Breast epithelium (tissue), 4 donors: ENCODE measurements around the gene EML2. TPM values are rescaled to one million over a fixed set of nuclear protein-coding genes. Genes with fewer than 3 reads are reported as not detected.

Source experiments
- DNase-seq, 2 donors: peaks; one replicate each; pipeline ENCODE4 v3.0.0-alpha.2; 2019; ENCODE audit warnings: low spot score in 2 of 2
- H3K27ac ChIP-seq, 2 donors: fragments of 200-600 bp; sonication (generic) in 1 of 2; one replicate each; pipeline ENCODE4 v1.5.1; 2016 to 2019; ENCODE audit warnings: mild to moderate bottlenecking in 1 of 2
- H3K27me3 ChIP-seq, 2 donors: fragments of 200-600 bp; sonication (generic) in 1 of 2; one replicate each; pipeline versions ENCODE4 v1.5.1 to v1.6.0; 2017 to 2019; ENCODE audit warnings: control low read depth in 1 of 2, mild to moderate bottlenecking in 1 of 2
- H3K36me3 ChIP-seq: fragments of 200-600 bp; one replicate; pipeline ENCODE4 v1.5.1; 2019
- H3K4me1 ChIP-seq, 2 donors: fragments of 200-600 bp; sonication (generic); one replicate each; pipeline ENCODE4 v1.5.1; 2016 to 2019; ENCODE audit warnings: control low read depth in 1 of 2
- H3K4me3 ChIP-seq, 3 donors: fragments of 200-600 bp; sonication (generic); 1 replicate in 2 of 3; 2 replicates in 1 of 3; pipeline ENCODE4 v1.5.1; 2016 to 2019; ENCODE audit warnings: mild to moderate bottlenecking in 3 of 3, moderate library complexity in 2 of 3
- H3K9me3 ChIP-seq, 2 donors: fragments of 200-600 bp; sonication (generic) in 1 of 2; one replicate each; pipeline ENCODE4 v1.5.1; 2016 to 2019; ENCODE audit warnings: control low read depth in 1 of 2
- POLR2A ChIP-seq: fragments of 450-650 bp; IDR thresholded peaks from one replicate; pipeline ENCODE4 v1.6.1; 2016; ENCODE audit warnings: antibody characterized with exemption, mild to moderate bottlenecking, moderate library complexity
- POLR2AphosphoS5 ChIP-seq, 3 donors: sonication (generic); formaldehyde crosslinking; IDR thresholded peaks; one replicate each; pipeline ENCODE4 v1.6.1; 2017; ENCODE audit warnings: antibody characterized with exemption in 3 of 3
- intact Hi-C: fragments of 100-400 bp; cut with DNase I; formaldehyde crosslinking; loops from one replicate; pipeline ENCODE4 v1.15.1; 2023; ENCODE audit warnings: low total_unique reads
- total RNA-seq, 3 donors: library from RNA; depleted of rRNA; stranded (reverse); fragments of >200 nt; gene quantifications; one replicate each; pipeline ENCODE4 v1.1.0, GENCODE V29; 2016
- TF ChIP-seq, protein P1 (sequence below), 3 donors: fragments of 450-650 bp; IDR thresholded peaks; one replicate each; pipeline ENCODE4 v1.5.1; 2016 to 2017; ENCODE audit warnings: antibody characterized with exemption in 3 of 3, mild to moderate bottlenecking in 3 of 3, moderate library complexity in 3 of 3

Gene EML2
- total RNA-seq, 3 donors from 2014 or later: 27.7 to 42.0 (median 32.4) TPM

DNA sequence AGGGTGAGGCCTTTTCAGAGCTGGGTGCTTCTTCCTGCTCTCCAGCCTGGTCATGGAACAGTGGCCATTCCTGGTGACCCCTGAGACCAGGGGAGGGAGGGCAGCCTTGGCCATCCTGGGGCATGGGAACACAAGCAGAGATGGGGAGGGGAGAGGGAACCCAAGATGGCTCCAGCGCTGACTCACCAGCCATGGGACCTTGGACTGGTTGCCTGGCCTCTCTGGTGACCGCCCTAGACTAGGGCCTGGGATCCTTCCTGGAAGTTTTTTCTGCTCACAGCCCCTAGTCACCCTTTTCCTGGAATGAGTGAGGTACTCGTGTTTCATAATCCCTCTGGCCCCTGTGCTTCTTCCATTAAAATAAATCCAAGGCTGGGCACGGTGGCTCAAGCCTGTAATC, 51.3 kb downstream of the EML2 start:
- H3K4me3 ChIP-seq: no peak overlapping the region
- peak overlapping the region in 1 of 2 donors; percentile 66 for H3K27ac ChIP-seq
- intact Hi-C loops: loop anchor here (1.0 kb wide), 1 partner anchor 80 kb away; no protein-coding TSS in a partner anchor
- no peaks in the 10 kb centered on the region for H3K9me3 ChIP-seq
- no peaks in the 10 kb centered on the region for H3K36me3 ChIP-seq
- H3K27me3 ChIP-seq: peaks cover 0 to 22% of the 10 kb centered on the region in 2 donors
- no peak for TF ChIP-seq POLR2A
- TF ChIP-seq POLR2AphosphoS5 (IDR thresholded peaks at IDR 0.05): peak in 1 of 3 donors; percentile 21
- TF ChIP-seq, protein P1, sequence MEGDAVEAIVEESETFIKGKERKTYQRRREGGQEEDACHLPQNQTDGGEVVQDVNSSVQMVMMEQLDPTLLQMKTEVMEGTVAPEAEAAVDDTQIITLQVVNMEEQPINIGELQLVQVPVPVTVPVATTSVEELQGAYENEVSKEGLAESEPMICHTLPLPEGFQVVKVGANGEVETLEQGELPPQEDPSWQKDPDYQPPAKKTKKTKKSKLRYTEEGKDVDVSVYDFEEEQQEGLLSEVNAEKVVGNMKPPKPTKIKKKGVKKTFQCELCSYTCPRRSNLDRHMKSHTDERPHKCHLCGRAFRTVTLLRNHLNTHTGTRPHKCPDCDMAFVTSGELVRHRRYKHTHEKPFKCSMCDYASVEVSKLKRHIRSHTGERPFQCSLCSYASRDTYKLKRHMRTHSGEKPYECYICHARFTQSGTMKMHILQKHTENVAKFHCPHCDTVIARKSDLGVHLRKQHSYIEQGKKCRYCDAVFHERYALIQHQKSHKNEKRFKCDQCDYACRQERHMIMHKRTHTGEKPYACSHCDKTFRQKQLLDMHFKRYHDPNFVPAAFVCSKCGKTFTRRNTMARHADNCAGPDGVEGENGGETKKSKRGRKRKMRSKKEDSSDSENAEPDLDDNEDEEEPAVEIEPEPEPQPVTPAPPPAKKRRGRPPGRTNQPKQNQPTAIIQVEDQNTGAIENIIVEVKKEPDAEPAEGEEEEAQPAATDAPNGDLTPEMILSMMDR (IDR thresholded peaks at IDR 0.05): no peak
- no peaks in the 10 kb centered on the region for H3K4me1 ChIP-seq
- no peak for DNase-seq

DNA sequence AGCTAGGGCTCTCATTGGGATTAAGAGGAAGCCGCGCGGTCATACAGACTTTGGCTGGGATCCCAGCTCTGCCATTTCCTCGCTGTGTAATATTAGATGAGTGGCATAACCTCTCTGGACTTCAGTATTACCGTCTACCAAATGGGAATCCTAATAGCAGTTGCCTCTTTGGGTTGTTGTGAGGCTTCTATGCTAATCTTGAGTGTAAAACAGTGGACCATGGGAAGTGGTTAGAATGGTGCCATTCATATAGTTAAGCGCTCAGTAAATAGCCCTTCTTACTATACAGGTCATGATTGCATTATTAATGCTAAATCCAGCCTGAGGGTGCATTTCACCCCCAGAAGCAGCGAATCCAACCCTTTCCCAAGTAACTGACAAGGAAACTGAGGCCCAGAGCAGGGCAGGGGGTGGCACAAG, 54.0 kb downstream of the EML2 start:
- TF ChIP-seq, protein P1 (IDR thresholded peaks at IDR 0.05): no peak
- TF ChIP-seq POLR2A (no peak), POLR2AphosphoS5 (IDR thresholded peaks at IDR 0.05) (no peak)
- intact Hi-C loops: no loop called here
- no peaks in the 10 kb centered on the region for H3K9me3 ChIP-seq
- DNase-seq: no peak
- H3K4me1 ChIP-seq: no peaks in the 10 kb centered on the region
- H3K36me3 ChIP-seq: no peaks in the 10 kb centered on the region
- H3K27me3 ChIP-seq: no peaks in the 10 kb centered on the region
- peak overlapping the region; percentile 96 to 100 for H3K27ac ChIP-seq
- peak overlapping the region; percentile 66 to 92 (median 73) for H3K4me3 ChIP-seq

DNA sequence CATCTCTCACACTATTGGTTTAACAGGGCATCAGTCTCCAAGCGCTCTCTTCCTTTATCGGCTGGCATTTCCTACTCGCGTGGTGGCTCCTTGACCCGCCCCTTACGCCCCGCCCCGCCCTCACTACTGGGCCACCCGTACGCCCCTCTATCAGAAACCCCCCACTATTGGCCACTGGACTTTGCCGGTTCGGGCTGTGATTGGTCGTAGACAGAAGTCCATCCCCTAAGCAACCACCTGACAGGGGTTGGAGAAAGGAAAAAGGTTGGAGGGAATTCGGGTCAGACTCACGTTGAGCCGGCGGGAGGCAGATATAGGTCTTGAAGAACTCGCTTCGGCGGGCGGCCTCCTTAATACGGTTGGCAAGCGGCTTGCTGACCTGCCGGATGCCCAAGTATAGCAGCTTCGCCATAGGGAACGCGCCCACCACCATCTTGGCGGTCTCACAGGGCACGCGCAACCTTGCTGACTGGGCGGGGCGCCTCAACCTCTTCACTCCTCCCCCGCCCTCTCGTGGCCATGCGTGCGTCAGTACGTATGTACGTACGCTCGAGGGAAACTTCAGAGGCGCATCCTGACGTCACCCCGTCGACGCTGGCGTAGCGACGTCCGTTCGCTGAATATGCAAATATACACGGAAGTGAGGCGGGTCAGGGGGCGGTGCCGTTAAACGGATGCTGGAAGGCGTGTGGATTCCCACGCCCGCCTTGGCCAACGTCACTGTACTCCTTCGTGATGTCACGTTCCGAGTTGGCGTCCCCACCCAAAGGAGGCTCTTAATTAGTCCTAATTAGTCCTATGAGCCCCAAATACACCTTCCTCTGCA, 54.7 kb downstream of the EML2 start, which contains the start of gene OPA3:
Gene OPA3, minus strand, starts transcription at position 471 of the 826 bp plus-strand sequence. Its CDS starts 38 bp downstream, at position 433.
- Histone ChIP-seq H3K4me1 (no peaks in the 10 kb centered on the region), H3K36me3 (no peaks in the 10 kb centered on the region), H3K9me3 (no peaks in the 10 kb centered on the region), H3K27me3 (no peaks in the 10 kb centered on the region), H3K4me3 (peak within 1 kb of the TSS; percentile 66 to 92 (median 73)), H3K27ac (peak within 1 kb of the TSS; percentile 96 to 100)
- intact Hi-C loops: no loop called here
- TF ChIP-seq POLR2A (no peak), POLR2AphosphoS5 (IDR thresholded peaks at IDR 0.05) (peak; percentile 77 to 96 (median 87))
- TF ChIP-seq, protein P1 (IDR thresholded peaks at IDR 0.05): peak; percentile 20 to 35 (median 25)
- DNase-seq: peak; percentile 99 to 100

DNA sequence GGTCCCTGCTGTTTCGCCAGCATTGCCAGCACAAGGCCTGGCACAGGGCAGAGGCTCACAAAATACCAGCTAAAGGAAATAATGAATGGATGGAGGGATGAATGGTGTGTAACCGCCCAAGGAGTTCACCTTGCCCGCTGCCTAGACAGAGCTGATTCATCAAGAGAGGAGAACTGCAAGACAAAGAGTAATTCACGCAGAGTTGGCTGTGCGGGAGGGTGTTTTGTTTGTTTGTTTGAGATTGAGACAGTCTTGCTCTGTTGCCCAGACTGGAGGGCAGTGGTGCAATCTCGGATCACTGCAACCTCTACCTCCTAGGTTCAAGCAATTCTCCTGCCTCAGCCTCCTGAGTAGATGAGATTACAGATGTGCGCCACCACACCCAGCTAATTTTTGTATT, 57.6 kb downstream of the EML2 start:
- Histone ChIP-seq H3K36me3 (no peaks in the 10 kb centered on the region), H3K4me1 (peaks cover 0 to 9% of the 10 kb centered on the region in 2 donors), H3K4me3 (no peak overlapping the region), H3K9me3 (no peaks in the 10 kb centered on the region), H3K27ac (peak overlapping the region; percentile 68 to 71), H3K27me3 (no peaks in the 10 kb centered on the region)
- intact Hi-C loops: no loop called here
- no peak for DNase-seq
- TF ChIP-seq POLR2A (no peak), POLR2AphosphoS5 (IDR thresholded peaks at IDR 0.05) (no peak)
- TF ChIP-seq, protein P1 (IDR thresholded peaks at IDR 0.05): no peak

DNA sequence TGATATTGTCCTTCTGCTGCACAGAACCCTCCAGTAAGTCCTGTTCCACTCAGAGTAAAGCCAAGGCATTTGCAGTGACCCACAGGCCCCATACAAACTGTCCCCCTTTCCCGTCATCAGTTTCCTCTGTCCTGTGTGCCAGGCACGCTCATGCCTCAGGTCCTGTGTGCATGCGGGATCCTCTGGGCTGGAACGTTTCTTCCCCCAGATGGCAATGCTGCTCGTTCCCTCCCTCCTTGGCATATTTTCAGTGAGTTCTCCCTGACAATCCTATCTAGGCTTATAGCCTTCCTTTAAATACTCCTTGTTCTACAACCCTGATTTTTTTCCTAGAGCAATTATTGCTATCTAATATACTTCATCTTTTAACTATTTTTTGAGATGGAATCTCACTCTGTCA, 60.3 kb downstream of the EML2 start:
- TF ChIP-seq POLR2A (no peak), POLR2AphosphoS5 (IDR thresholded peaks at IDR 0.05) (no peak)
- TF ChIP-seq, protein P1 (IDR thresholded peaks at IDR 0.05): no peak
- H3K4me3 ChIP-seq: no peak overlapping the region
- H3K27ac ChIP-seq: no peak overlapping the region
- no peaks in the 10 kb centered on the region for H3K36me3 ChIP-seq
- no peaks in the 10 kb centered on the region for H3K9me3 ChIP-seq
- intact Hi-C loops: no loop called here
- no peaks in the 10 kb centered on the region for H3K27me3 ChIP-seq
- no peak for DNase-seq
- peaks cover 0 to 9% of the 10 kb centered on the region in 2 donors for H3K4me1 ChIP-seq
